B cell (primary cell): ENCODE data around the gene ADCY1. TPM values are rescaled to one million over a fixed set of nuclear protein-coding genes. Genes with fewer than 3 reads are reported as not detected.
"Not testable (repeated sequence)": the region's sequence is repeated elsewhere in the genome, so short reads cannot be mapped to it uniquely, and the experiment has no call there.

Source experiments
- ATAC-seq: fragments of 200-7000 bp; cut with Tn5 transposase; one replicate; pipeline ENCODE4 v1.10.0; 2021; ENCODE audit warnings: low read depth, mild to moderate bottlenecking, moderate number of reproducible peaks, moderate library complexity
- CTCF ChIA-PET: fragments of 350-600 bp; sonication (Branson Sonifier 250); formaldehyde crosslinking; loops from one replicate; lab custom pipeline; 2021; ENCODE audit warnings: antibody characterized with exemption, inconsistent platforms; lab: Charles Lee
- POLR2A ChIA-PET: fragments of 350-600 bp; sonication (Branson Sonifier 250); formaldehyde crosslinking; loops from one replicate; lab custom pipeline; 2021; ENCODE audit warnings: antibody characterized with exemption; lab: Charles Lee
- DNase-seq: peaks from one replicate; pipeline ENCODE4 v3.0.0; 2013
- H2AFZ ChIP-seq: 2 replicates; pipeline ENCODE4 v1.6.1; 2012; ENCODE audit warnings: mild to moderate bottlenecking, low read depth, low read length; ENCODE audit not compliant: insufficient read depth, poor library complexity, severe bottlenecking
- H3K27ac ChIP-seq, 2 donors: 1 replicate in 1 of 2; 2 replicates in 1 of 2; pipeline ENCODE4 v1.5.1; 2012 to 2013; ENCODE audit warnings: low read length in 2 of 2, mild to moderate bottlenecking in 2 of 2, moderate library complexity in 1 of 2
- H3K27me3 ChIP-seq, 4 experiments: fragments of 200-600 bp in 1 of 4; sonication (generic) in 1 of 4; replicated peaks in 1 of 4; 1 replicate in 2 of 4; 2 replicates in 2 of 4; pipeline versions ENCODE4 v1.6.1 to v1.7.0; 2013 to 2016; ENCODE audit warnings: low read length in 3 of 4, mild to moderate bottlenecking in 2 of 4, mixed read lengths in 1 of 4, moderate library complexity in 1 of 4; ENCODE audit not compliant: insufficient read depth in 4 of 4, control insufficient read depth in 3 of 4; ENCODE audit errors: control extremely low read depth in 1 of 4
- H3K36me3 ChIP-seq, 2 experiments: replicated peaks in 1 of 2; 1 replicate in 1 of 2; 2 replicates in 1 of 2; pipeline versions ENCODE4 v1.6.1 to v1.7.1; 2013; ENCODE audit warnings: low read length in 1 of 2; ENCODE audit not compliant: insufficient read depth in 2 of 2, control insufficient read depth in 1 of 2; ENCODE audit errors: control extremely low read depth in 1 of 2, extremely low read depth in 1 of 2
- H3K4me1 ChIP-seq, 2 donors: fragments of 200-600 bp in 1 of 2; sonication (generic) in 1 of 2; 1 replicate in 1 of 2; 2 replicates in 1 of 2; pipeline versions ENCODE4 v1.5.1 to v1.6.1; 2013 to 2017; ENCODE audit warnings: low read length in 2 of 2; ENCODE audit not compliant: control insufficient read depth in 2 of 2, insufficient read depth in 2 of 2
- H3K4me2 ChIP-seq: replicated peaks from 2 replicates; pipeline ENCODE3; 2012; ENCODE audit warnings: mild to moderate bottlenecking, low read depth, low read length; ENCODE audit not compliant: poor library complexity, severe bottlenecking
- H3K4me3 ChIP-seq, 5 experiments: fragments of 200-600 bp in 1 of 5; sonication (generic) in 1 of 5; 1 replicate in 3 of 5; 2 replicates in 2 of 5; pipeline versions ENCODE4 v1.5.1 to v1.7.0; 2011 to 2016; ENCODE audit warnings: low read length in 4 of 5, mild to moderate bottlenecking in 4 of 5, low read depth in 2 of 5, control low read depth in 1 of 5, moderate library complexity in 1 of 5; ENCODE audit not compliant: insufficient read depth in 1 of 5; ENCODE audit errors: control extremely low read depth in 1 of 5, extremely low read depth in 1 of 5
- H3K79me2 ChIP-seq: fragments of 200-600 bp; sonication (generic); one replicate; pipeline ENCODE4 v1.6.0; 2016; ENCODE audit warnings: low read length; ENCODE audit not compliant: control insufficient read depth, insufficient read depth
- H3K9ac ChIP-seq: fragments of 200-600 bp; sonication (generic); 2 replicates; pipeline ENCODE4 v1.6.1; 2017; ENCODE audit warnings: mild to moderate bottlenecking, low read length, moderate library complexity
- H3K9me3 ChIP-seq, 3 donors: one replicate each; pipeline versions ENCODE4 v1.6.1 to v1.7.1; 2013; ENCODE audit warnings: low read length in 2 of 3; ENCODE audit not compliant: control insufficient read depth in 2 of 3, insufficient read depth in 1 of 3; ENCODE audit errors: control extremely low read depth in 1 of 3
- H4K20me1 ChIP-seq: 2 replicates; pipeline ENCODE4 v1.6.0; 2012; ENCODE audit warnings: mild to moderate bottlenecking, low read length; ENCODE audit not compliant: insufficient read depth, control insufficient read depth, poor library complexity, severe bottlenecking
- H3K27ac Mint-ChIP-seq: one replicate; pipeline ENCODE4 v1.8.0; 2021; ENCODE audit warnings: mixed read lengths
- H3K27me3 Mint-ChIP-seq: one replicate; pipeline ENCODE4 v1.8.0; 2021; ENCODE audit warnings: mixed read lengths
- H3K4me1 Mint-ChIP-seq: one replicate; pipeline ENCODE4 v1.8.0; 2021; ENCODE audit warnings: mixed read lengths
- H3K4me3 Mint-ChIP-seq: one replicate; pipeline ENCODE4 v1.8.0; 2021; ENCODE audit warnings: mixed read lengths
- H3K9me3 Mint-ChIP-seq: one replicate; pipeline ENCODE4 v1.8.0; 2022; ENCODE audit warnings: mixed read lengths; ENCODE audit not compliant: insufficient read depth
- WGBS: methylation state at CpG from one replicate; pipeline ENCODE4 v1.1.5; 2013; ENCODE audit warnings: missing lambda C conversion rate; ENCODE audit not compliant: insufficient coverage; 5-methylcytosine and 5-hydroxymethylcytosine counted together
- intact Hi-C: fragments of 100-400 bp; cut with micrococcal nuclease; formaldehyde crosslinking; loops from one replicate; pipeline ENCODE4 v1.10.0; 2022
- polyA plus RNA-seq: library from polyadenylated mRNA; depleted of rRNA; stranded (reverse); fragments of >200 nt; gene quantifications from 2 replicates; pipeline ENCODE4 v1.2.3, GENCODE V29; 2012
- total RNA-seq, 2 donors: library from RNA; stranded (reverse); fragments of 120-200 nt in 1 of 2; gene quantifications; 1 replicate in 1 of 2; 2 replicates in 1 of 2; pipeline versions ENCODE4 v1.2.3 to v1.2.4, GENCODE V29; 2013 to 2022

Gene ADCY1
- total and polyA plus RNA-seq, 2 donors (not counting 1 experiment from before 2014, with no cell fraction given), result 0.05 to 0.12 TPM

DNA sequence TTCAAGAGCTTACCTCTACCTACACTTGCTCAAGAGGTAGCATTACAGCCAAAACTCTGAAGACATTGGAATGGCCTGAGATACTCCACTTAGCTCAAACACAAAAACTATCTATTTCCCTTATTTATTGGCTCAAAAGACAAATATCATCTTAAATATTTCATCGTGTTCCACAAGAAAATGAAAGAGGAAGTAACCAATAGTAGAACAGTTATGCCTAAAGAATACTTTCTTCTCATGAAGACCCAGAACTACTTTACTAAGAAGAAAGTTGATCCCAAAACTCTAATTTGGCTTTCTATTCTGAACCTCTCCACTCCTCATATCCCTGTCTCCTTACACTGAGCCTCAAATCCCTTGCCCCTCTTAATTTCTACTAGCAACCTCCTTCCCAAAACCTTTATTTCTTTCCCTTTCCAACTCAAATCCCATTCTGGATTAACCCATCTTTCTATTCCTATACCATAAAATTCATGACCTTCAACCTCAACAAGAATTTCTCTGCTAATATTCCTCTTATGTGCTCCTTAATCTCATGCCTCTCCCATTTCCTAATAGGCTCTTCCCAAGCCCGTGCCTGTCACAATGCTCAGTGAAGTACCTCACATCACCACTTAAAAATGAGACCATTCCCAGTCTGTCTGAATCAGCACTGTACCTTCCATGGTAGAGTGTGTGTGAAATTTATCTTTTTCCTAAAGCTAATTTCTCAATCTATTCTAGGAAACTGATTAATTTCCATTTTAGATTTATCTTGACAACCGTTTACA is 188.2 kb downstream of the ADCY1 start:
- H3K4me1 Mint-ChIP-seq, result peaks cover 20% of the 10 kb centered on the region
- ATAC-seq, H4K20me1 ChIP-seq, H3K4me1 ChIP-seq, H3K27me3 Mint-ChIP-seq, H3K9me3 Mint-ChIP-seq, intact Hi-C loops, H3K27me3 ChIP-seq, H3K9me3 ChIP-seq, POLR2A ChIA-PET, H3K4me3 ChIP-seq, H3K36me3 ChIP-seq, H3K9ac ChIP-seq, CTCF ChIA-PET: not testable (repeated sequence)
- peak overlapping the region; percentile 64 for H3K4me3 Mint-ChIP-seq
- Histone ChIP-seq H3K4me2 (peak overlapping the region; percentile 48), H2AFZ (peak overlapping the region; percentile 42), H3K27ac (peak overlapping the region; percentile 10 to 49), H3K79me2 (peaks cover 12% of the 10 kb centered on the region)
- H3K27ac Mint-ChIP-seq, result peak overlapping the region; percentile 50
- peak; percentile 32 for DNase-seq
- WGBS, result no CpG with 5 or more reads among the region's 3 CpGs

DNA sequence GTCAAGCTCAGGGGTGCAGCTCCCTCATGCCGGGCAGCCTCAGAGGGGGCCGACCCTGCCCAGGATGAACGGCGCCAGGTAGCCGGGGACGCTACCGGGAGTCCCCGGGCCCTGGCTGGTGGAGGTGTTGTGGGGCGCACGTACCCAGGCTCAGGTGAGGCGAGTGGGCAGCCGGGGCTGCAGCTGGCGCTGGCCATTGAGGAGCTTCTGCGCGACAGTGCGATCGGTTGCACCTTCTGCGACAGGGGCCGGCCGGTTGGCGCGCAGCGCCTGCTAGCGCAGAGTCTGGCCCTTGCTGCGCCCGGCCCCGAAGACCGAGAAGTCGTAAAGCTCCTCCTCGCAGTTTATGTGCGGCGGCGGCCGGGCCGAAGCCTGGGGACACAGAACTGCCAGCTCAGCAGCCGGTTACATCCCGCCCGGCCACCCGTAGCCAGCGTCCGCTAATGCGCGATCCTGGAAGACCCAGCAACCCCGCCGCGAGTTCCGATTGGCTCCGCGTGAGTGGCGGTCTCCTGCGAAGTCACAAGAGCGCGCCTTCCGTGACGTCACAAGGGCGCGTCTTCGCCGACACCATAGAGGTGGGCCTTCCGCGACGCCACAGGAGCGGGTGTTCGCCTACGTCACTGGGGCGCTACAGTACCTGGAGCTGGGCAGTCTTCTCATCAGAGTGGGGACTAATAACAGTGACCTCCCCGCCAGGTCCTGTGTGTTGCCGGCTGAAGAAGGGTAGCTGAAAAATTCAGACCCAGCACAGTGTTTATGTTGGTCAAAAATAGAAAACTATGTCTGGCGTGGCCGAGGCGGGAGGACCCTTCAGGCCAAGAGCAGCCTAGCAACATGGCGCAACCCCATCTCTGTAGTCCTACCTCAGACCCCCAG is 194.6 kb downstream of the ADCY1 start:
- POLR2A ChIA-PET, result interaction anchor here (0.6 kb wide), 1 partner anchor 747 kb away, joined by 10 read pairs; no protein-coding TSS in a partner anchor
- intact Hi-C loops, H3K9me3 Mint-ChIP-seq, H3K27me3 ChIP-seq, CTCF ChIA-PET, H3K9me3 ChIP-seq, H4K20me1 ChIP-seq, H3K36me3 ChIP-seq, H3K27me3 Mint-ChIP-seq: not testable (repeated sequence)
- Mint-ChIP-seq H3K4me1 (peaks cover 18% of the 10 kb centered on the region), H3K27ac (peak overlapping the region; percentile 99), H3K4me3 (peak overlapping the region; percentile 96)
- Histone ChIP-seq H2AFZ (peak overlapping the region; percentile 90), H3K9ac (peak overlapping the region; percentile 91), H3K4me1 (peaks cover 0 to 16% of the 10 kb centered on the region in 2 donors), H3K27ac (peak overlapping the region; percentile 81 to 92), H3K79me2 (peaks cover 13% of the 10 kb centered on the region), H3K4me2 (peak overlapping the region; percentile 62), H3K4me3 (peak overlapping the region in 4 of 5 experiments; percentile 77 to 84 (median 82))
- under 1% methylated on average over 70 of the region's 72 CpGs for WGBS
- ATAC-seq (peak; percentile 97), DNase-seq (peak; percentile 99)

DNA sequence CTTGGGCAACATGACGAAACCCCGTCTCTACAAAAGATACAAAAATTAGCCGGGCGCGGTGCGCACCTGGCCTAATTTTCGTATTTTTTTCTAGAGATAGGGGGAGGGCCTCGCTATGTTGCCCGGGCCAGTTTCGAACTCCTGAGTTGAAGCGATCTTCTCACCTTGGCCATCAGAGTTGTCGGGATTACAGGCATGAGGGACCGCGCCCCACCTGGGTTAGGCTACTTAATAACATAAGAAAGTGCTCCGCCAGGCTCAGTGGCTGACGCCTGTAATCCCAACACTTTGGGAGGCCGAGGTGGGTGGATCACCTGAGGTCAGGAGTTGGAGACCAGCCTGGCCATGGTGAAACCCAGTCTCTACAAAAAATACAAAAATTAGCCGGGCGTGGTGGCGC is 195.5 kb downstream of the ADCY1 start:
- H3K27me3 Mint-ChIP-seq, DNase-seq, H3K9me3 Mint-ChIP-seq, H3K27me3 ChIP-seq, H4K20me1 ChIP-seq, ATAC-seq, CTCF ChIA-PET, H3K36me3 ChIP-seq, intact Hi-C loops, H3K9me3 ChIP-seq: not testable (repeated sequence)
- H3K27ac Mint-ChIP-seq, result peak overlapping the region; percentile 99
- H3K27ac ChIP-seq, result peak overlapping the region; percentile 81 to 92
- peak overlapping the region; percentile 96 for H3K4me3 Mint-ChIP-seq
- peaks cover 0 to 16% of the 10 kb centered on the region in 2 donors for H3K4me1 ChIP-seq
- peaks cover 16% of the 10 kb centered on the region for H3K4me1 Mint-ChIP-seq
- POLR2A ChIA-PET, result interaction anchor here (0.6 kb wide), 1 partner anchor 748 kb away, joined by 10 read pairs; no protein-coding TSS in a partner anchor
- peaks cover 13% of the 10 kb centered on the region for H3K79me2 ChIP-seq
- peak overlapping the region; percentile 90 for H2AFZ ChIP-seq
- WGBS, result 96% methylated on average over 9 of the region's 20 CpGs
- H3K4me2 ChIP-seq, result peak overlapping the region; percentile 25
- H3K4me3 ChIP-seq, result peak overlapping the region in 4 of 5 experiments; percentile 77 to 84 (median 82)
- H3K9ac ChIP-seq, result peak overlapping the region; percentile 91
